Measurements from ENCODE around the gene BLNK.
"Not testable (repeated sequence)": the region's sequence is repeated elsewhere in the genome, so short reads cannot be mapped to it uniquely, and the experiment has no call there.

BLNK gene

DNA sequence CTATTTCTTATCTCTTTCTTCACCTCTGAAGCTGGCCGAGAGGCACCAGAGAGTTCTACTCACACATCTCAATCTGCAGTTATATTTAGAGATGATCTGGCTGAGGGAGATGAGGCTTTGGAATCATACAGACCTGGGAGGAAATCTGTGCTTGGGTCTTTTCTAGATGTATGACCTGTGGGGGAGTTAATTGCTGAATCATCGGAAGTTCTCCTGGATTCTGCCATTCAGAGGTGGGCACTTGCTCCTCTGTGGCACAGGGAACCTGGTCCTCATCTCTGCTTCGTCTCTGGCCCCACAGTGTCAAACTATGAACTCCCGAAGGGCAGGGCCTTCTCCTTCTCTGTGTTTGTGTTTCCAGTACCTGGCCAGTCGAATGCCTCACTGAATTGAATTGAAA is 52.5 kb downstream of the BLNK start:
- no peak for DNase-seq

DNA sequence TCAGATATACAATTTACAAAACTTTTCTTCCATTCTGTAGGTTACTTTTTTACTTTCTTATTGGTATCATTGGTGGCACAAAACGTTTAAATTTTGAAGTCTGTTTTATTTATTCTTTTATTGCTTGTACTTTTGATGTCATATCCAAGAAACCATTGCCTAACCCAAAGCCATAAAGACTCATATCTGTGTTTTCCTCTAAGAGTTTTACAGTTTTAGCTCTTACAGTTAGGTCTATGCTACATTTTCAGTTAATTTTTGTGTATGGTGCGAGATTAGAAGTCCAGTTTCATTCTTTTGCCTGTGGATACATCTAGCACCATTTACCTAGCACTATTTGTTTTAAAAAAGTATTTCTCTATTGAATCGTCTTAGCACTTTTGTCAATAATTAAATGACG is 53.7 kb downstream of the BLNK start:
- DNase-seq = no peak

DNA sequence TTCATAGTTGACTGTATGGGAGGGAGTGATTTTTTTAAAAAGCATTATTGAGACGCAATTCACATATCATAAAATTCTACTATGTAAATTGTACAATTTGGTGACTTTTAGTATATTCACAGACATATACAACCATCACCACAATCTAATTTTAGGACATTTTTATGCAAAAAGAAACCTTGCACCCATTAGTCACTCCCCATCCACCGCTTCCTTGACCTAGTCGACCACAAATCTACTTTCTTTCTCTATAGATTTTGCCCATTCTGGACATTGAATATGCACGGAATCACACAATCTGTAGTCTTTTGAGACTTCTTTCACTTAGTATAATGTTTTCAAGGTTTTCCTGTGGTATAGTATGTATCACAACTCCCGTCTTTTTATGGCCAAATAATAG is 54.6 kb downstream of the BLNK start:
- no peak for DNase-seq

DNA sequence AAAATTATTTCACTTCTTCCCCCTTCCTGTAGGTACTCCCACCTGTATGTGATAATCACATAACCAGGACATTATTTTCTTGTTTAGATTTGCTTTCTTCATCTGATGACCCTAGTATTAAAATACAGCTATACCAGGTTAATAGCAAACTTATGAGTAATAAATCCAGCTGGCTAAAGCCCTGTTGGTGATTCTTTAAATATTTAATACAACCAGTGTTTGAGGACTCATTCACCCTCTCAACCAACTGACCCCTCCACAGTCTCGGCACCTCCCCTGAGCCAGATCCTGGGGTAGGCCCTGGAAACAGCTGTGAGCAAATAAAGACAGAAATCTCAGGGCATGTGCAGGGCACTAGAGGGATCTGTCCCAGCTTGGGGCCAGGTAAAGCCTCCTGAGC is 58.5 kb downstream of the BLNK start:
- no peak for DNase-seq

DNA sequence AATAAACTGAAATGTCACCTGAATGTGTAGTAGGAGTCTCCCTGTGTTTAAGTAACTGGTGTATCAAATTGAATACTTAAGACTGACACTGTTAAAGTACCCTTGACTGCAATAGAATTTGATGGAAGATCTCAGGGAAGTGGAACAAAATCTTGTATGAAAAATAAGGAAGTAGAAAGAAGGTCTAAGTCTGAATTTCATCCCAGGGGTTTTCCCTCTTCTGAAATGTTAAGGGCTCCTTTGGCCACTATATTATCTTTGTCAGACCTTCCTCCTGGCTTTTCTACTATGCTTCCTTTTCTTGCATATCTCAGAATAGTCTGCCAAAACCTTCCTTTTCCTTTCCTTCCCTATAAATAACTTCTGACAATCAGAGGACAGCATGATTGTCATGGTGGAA is 59.6 kb downstream of the BLNK start:
- no peak for DNase-seq

DNA sequence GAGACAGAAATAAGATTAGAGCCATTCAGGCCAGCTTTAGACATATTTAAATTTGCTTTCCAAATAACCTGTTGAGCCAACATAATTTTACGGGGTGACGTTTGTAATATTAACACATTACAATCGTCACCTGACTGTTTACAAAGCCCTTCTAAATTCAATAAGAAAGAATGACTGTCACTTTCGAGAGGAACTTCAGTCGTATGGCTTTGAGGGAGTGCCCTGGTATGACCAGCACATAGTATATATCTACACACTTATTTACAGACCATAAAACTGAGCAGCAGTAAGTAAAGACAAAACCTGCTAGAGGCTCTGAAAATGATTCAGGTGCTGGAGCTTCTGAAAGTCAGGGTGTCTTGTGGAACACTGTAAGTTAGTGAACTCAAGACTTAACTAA is 62.4 kb downstream of the BLNK start:
- DNase-seq = no peak

DNA sequence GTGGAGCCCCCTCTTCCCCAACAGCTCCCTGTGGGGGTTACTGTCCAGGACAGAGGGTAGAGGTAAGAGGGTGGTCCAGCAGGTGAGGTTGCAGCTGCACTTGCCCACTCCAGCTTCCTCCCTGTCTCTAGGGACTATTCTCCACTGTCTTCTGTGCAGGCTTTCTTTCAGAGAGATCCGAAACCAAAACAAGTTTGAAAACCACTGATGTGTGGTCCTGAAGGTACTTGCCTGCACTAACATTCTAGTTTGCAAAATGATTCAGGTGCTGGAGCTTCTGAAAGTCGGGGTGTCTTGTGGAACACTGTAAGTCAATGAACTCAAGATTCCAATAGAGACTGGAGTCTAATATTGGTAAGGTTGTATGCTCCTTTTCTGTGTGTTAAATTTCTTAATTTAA is 63.1 kb downstream of the BLNK start:
- DNase-seq = no peak

DNA sequence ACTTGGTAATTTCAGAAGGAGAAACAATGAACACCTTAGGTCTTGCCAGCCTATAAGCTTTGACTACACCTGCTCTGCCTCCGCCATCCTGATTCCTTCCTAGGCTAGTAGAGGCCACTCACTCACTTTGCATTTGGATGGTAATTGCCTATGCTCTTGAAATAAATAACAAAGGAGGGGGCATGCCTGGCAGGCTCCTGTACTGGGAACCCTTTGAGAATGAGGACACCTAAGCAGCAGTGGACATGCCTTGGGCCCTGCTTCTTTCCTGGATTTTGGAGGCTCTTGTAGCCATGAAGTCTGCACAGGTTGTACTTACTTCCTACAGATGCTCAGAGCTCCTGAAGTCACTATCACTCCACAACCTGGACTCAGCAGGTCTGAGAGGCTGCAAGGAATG is 65.8 kb downstream of the BLNK start:
- DNase-seq = no peak

DNA sequence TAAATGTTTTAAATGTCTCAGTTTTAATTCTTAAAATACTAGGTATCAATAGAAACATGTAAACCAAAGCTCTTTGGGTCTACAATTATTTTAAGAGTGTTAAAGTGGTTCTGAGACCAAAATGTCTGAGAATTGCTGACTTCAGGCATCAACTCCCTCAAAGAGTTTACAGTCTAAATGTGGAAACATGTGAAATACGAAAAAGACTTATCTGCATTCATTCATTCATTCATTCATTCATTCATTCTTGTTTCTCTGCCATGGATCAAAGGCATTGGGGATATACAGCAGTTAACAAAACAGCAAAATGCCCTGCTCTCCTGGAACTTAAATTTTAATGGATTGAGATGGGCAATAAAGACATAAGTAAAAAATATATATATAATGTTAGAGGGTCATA is 69.8 kb downstream of the BLNK start:
- DNase-seq = no peak

DNA sequence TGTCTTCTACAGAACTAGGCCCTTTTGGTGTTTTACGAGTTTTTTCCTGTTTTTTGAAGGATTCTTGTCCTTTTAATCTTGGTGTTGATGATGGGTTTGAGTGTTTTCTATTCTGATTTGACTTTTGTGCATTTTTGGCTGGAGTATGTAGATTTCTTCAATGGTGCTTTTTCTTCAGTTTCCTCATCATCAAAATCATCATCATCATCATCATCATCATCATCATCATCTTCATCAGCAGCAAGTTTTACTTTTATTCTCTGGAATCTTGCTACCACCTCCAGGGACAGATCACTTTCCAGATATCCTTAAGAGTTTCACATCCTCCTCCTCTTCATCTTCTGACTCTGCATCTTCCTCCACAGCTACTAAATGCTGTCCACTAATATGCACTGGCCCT is 81.9 kb downstream of the BLNK start:
- not testable (repeated sequence) for DNase-seq

DNA sequence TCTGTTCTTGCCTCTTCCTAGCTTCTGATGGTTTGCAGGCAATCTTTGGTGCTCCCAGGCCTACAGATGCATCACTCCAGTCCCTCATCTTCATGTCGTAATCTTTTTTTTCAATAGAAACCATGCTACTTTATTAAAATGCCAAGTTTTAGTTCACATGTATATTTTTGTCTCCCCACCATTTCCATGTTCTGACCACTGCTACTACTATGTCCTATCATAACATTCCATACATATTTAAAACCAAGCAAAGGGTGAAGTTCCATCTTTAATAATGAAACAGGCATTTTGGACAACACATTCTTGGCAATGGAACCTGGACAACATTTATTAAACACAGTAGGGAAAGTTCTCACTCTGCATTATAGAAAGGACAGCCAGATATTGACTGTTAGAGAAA is 82.5 kb downstream of the BLNK start:
- no peak for DNase-seq

DNA sequence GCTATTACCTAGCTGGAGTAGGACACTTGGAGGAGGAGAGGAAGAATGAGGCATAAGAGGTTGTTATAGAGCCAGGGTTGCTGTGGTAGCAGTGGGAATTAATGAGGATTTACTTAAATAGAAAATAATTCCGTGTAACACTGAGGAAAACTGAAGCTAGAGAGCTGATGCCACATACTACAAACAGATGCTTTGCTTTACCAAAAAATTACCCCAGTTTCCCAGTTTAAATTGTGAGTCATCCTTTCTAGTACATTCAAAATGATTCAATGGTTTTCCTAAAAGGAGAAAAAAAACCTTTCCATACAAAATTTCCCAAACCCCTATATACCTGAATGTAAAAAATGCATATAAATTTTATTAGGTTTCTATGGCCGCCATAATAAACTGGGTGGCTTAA is 82.9 kb downstream of the BLNK start:
- DNase-seq = no peak

DNA sequence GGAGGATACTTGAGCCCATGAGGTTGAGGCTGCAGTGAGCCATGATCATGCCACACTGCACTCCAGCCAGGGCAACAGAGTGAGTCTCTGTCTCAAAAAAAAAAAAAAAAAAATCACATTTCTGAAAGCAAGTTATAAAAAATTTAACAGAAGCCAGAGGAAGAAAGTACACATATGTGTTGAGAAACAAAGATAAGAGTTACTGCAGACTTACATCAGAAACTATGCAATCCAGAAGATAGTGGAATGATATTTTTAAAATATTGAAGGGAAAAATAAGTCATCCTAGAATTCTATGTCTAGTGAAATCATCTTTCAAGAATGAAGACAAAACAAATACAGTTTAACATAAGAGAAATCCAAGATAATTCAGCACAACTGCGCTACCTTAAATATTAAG is 94.4 kb downstream of the BLNK start:
- no peak for DNase-seq

DNA sequence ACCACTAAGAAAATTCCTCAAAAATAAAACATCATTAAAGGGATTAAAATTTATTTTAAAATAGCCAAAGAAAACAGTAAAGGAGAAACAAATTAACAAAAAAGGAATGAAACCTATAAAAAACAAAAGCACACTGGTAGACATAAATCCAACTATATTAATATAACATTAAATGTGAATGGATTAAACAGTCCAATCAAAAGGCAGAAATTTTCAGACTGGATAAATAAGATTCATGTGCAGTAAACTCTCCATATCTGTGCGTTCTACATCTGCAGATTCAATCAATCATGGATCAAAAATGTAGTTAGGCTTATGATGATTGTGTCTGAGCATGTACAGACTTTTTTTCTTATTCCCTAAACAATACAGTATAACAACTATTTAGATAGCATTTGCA is 98.7 kb downstream of the BLNK start:
- no peak for DNase-seq

DNA sequence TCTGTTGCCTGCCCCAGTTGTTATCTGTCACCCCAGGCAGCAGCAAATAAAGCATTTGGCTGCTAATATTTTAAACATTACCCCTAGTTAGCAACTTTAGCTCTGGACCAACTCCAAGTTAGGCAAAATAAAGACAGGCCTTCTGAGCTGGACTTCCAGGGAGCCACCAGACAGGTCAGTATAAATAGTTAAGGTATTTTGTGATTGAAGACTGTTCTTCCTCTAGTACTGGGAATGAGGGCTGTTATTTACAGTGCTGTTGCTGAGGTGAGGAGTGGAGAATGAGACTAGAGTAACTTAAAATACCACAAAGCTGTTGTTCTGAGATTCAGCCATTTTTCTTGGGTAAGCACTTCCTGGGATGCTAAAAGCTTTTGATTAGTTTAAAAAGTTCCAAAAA is 101.1 kb downstream of the BLNK start:
- DNase-seq = no peak

DNA sequence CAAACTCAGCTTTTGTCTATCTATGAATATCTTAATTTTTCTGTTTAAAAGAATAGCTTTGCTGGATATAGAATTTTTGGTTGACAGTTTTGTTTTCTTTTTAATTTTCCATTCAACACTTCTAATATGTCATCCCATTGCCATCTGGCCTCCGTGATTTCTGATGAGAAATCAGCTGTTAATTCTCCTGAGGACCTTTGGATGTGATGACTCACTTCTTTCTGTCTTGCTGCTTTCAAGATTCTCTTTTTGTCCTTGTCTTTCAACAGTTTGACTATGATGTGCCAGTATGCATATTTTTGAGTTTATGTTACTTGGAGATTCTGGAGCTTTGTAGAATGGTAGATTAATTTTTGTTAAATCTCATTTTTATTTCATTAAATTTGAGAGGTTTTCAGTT is 102.8 kb downstream of the BLNK start:
- no peak for DNase-seq

DNA sequence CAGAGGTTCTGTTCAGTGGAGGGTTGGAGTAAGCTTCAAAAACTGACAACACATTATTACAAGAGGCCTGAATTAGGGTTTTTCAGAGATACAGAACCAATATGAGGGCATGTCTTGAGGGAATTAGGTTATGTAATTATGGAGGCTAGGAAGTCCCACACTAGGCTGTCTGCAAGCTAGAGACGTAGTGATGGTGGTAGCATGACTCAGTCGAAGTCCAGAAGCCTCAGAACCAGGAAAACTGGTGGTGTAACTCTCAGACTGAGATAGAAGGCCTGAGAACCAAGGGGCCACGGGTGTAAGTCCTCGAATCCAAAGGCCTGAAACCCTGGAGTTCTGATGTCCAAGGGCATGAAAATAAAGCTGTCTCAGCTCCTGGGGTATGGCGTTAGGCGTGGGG is 105.6 kb downstream of the BLNK start:
- DNase-seq = no peak

DNA sequence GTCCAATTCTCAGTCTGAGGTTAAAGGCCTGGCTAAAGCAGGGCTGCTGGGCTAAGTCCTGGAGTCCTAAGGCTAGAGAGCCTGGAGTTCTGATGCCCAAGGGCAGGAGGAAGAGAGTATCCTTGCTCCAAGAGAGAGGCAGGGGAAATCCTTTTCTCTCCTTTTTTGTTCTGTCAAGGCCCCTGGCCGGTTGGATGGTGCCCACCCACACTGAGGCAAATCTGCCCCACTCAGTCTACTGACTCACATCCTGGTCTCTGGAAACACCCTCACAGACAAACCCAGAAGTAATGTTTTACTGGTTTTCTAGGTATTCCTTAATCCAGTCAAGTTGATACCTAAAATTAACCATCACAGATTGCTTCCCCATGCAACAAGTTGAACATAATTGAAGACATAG is 118.3 kb downstream of the BLNK start:
- DNase-seq = no peak

DNA sequence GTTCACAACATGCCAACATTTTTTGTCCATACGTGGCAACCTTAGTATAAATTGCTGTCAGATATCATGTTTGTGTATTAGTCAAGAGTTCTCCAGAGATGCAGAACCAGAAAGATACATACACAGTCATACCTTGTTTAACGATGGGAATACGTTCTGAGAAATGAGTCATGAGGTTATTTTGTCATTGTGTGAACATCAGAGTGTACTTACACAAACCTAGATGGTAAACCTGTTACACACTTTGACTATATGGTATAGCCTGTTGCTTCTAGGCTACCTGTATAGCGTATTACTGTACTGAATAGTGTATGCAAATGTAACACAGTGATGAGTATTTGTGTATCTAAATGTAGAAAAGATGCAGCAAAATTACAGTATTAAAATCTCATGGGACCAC is 118.9 kb downstream of the BLNK start:
- DNase-seq = no peak

Data from stimulated activated CD4-positive, alpha-beta T cell treated with anti-CD3 and anti-CD28 coated beads, Interleukin-1b, Interleukin-23, amount 100 ng/mL, for 48 hours (primary cell).